GM12872 (cell line): ENCODE measurements around the gene BMPER.

Experiments used
- CTCF ChIP-seq: IDR thresholded peaks from 3 replicates; pipeline ENCODE4 v1.5.1; 2011; ENCODE audit warnings: low read depth, mild to moderate bottlenecking, low read length, moderate library complexity; ENCODE audit not compliant: insufficient read depth

Gene BMPER

DNA sequence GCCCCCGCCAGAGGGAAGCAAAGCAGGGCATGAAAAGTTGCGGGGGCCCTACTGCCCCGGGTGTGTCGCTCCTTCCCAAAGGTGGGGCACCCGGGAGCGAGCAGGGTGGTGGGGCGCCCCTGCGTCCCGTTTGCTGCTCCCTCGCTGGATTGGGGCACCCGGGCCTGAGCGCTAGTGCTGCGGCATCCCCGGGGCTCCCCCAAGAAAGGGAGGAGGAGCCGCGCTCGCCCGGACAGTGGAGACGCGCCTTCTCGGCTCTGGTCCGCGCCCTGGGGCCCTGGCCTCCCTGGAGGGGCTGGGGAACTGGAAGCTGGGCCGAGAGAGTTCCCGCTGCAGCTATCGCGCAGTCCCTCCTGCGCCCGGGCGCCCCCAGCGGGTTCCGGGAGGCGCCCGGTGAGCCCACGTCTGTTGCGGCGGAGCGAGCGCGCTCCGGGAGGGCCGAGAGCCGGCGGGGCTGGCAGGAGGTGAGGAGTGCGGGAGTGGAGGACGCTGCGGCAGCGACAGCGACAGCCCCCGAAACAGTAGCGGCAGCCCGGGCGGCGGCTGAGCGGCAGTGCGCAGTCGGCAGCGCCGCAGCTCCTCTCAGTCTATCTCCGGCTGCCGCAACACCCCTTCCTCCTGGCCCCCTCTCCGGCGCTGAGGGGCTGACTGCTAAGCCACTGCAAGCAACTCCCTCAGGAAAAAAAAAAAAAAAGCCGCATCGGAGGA lies 504 bp upstream of the BMPER start:
- TF ChIP-seq CTCF = no peak

GRCh38 chr7:33906697-33907096 lies 1.4 kb downstream of the BMPER start:
- no peak for TF ChIP-seq CTCF

GRCh38 chr7:33907625-33908024 lies 2.3 kb downstream of the BMPER start:
- no peak for TF ChIP-seq CTCF

DNA sequence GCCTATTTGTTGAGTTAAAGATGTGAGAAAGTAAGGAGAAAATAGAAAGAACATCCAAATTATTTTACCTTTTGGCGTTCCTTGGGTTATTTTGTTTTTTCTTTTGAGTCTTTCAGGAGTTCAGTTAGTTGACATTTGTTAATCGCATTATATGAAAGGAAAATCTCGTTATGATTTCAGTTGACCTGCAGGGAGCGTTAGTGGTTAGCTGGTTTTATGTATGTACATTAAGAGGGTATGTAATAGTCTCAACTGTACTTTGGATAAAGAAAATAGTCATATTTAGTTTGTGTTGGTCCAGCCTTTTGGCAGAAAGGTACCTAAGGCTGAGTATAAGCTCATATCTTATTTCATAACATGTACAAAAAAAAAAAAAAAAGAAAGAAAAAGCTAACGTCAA lies 4.0 kb downstream of the BMPER start:
- no peak for TF ChIP-seq CTCF

DNA sequence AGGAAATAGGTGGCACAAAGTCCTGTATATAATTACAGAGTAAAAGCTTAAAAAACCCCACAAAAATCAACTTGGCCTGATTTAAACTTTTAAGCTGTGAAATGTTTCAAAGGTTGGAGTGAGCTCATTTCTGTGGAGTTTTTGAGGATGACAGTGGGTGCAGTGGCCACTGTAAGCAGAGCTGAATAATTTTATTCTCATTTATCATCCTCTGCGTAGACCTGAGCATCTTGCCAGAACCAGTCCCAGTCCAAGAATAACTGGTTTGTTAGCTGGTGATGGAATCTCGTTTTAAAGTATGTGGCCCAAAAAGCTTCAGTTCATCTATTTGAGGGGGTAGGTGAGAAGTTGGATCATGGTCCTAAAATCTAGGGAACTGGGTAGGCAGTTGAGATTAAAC lies 4.4 kb downstream of the BMPER start:
- no peak for TF ChIP-seq CTCF

DNA sequence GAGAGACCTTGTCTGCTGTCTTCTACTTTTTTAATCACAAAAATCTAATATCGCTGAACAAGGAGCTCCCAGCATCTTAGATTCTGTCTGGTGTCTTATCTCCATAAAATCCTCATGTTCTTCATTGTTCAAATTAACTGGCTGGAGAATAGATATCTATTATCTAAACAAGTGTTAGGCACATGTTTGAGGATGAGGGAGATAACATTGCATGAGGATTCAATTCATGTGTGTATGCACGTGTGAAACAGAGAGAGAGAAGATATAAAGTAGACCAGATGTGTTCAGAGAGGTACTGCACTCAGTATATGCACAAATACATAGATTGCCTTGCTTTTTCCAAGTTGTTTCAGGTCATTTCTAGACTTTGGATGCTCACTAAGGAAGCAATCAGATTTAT lies 5.4 kb downstream of the BMPER start:
- TF ChIP-seq CTCF = no peak

DNA sequence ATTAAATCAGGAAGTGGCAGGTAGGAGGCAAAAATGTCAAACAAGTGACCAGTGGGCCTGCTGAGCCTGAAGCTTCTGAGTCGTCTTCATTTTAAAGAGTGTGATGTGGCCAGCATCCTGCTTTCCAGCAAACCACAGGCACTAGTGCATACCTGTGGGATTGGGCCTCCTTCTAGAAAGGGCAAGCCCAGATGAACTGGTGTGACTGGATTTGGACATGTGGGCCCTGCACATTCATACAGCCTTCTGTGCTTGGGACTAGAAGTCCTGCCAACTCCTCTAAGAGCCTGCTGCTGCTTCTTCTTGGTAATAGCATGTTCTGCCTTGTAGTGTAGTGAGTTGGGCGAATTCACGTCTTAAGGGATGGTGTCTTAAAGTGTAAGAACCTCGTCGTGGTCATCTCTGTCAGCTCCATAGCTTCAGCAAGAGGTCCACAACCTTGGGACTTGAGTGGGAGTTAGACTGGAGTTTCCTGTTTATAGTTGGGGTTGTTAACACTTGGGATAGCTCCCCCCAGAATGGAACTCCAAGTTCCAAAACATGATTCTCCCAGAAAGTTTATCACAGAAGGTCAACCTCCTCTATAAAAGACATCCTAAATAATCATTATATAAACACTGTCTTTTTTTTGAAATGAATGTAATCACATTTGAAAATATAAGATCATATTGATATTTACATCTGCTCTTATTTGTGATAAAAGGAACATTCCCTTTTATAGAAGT lies 11.2 kb downstream of the BMPER start:
- TF ChIP-seq CTCF = no peak
